GM19099 (cell line): ENCODE data around the gene EFCAB13.

Experiments used
- POLR2A ChIP-seq: IDR thresholded peaks from 3 replicates; pipeline ENCODE4 v1.6.1; 2011; ENCODE audit warnings: low read depth; ENCODE audit not compliant: insufficient read length; ENCODE audit errors: extremely low read depth

Gene EFCAB13, protein sequence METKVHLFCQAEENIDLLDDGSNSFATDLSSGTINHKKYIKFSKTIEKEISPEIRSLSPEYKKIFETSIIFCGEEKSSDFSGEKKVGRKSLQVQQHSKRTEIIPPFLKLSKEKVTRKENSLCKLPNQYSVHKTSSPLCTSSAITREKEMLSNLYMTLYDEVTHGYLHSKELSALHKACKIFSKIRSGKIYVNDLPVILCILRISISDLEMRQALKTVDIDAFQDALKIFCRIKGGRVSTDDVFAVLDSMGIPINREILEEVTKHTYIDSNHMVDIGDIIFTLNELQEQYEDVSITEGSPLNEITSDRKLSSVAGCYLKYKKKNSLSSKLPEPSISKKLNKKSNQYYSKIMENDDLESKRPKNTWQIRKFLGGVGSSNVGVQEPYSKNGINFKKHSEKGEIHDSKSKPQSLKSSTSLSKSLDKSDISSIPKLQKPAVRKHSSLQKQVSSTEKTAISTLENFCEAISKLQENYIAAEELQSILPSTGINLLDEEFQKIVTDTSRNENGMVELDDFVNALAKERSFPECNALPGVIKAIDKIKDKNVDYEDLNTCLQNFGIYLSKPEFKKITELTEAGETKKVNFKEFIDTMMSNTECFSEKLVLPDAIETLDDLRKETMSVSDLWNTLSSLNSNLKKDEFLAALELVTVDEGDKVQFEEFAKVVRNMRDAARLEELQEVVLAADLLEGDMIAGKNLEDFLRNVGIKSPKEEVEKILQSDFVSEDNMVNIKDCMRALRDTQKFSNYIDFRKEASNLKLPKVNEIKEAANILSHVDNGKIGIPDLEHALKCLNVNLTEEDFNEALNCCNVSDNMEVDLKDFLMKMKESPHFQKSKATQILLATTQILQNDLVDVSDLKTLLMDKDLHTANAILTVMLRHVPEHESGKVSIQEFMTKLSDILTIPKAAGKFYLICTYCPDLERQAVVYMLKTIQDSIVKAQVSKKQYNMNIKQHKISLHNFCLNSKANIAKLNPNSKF

DNA sequence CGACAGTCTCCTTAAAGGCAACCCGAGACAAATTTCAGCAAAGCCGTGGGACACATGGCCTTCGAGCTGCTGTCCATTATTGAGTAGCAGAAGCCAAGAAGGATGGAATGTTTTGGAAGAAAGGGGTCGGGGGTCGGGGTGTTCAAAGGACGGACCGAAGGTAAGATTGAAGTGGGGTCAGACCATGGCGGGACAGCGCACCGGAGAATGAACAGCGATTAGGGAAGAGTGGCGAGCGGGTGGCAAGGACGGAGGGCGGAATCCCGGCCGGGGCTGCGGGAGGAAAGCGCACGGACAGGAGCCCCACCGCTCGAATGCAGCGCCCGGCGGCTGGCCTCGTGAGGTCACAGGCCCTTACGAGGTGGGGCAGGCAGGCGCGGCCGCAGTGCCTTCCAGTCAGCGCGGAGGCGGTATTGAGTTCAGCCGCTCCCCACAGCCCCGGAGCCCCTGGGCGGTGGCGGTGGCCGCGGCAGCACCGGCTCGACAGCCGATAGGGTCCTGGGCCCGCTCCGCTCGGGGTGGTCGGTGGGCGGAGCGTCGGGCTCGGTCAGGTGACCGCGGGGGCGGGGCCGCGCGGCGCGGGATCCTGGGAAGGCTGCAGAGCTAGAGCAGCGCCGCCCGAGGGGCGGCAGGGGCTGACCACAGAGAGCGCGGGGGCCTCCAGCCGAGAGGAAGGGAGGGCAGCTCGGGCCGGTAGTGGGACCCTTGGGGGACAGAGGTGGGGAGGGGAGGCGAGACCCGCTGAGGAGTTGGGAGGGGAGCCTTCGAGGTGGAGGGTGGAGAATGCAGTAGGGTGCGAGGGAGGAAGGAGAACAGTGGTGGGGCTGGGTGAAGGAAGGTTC is at the start of gene EFCAB13:
Gene EFCAB13, plus strand, starts transcription at position 574 of the 842 bp plus-strand sequence. CDS start 4,399 bp downstream, outside the sequence.
- TF ChIP-seq POLR2A, result peak; percentile 84

DNA sequence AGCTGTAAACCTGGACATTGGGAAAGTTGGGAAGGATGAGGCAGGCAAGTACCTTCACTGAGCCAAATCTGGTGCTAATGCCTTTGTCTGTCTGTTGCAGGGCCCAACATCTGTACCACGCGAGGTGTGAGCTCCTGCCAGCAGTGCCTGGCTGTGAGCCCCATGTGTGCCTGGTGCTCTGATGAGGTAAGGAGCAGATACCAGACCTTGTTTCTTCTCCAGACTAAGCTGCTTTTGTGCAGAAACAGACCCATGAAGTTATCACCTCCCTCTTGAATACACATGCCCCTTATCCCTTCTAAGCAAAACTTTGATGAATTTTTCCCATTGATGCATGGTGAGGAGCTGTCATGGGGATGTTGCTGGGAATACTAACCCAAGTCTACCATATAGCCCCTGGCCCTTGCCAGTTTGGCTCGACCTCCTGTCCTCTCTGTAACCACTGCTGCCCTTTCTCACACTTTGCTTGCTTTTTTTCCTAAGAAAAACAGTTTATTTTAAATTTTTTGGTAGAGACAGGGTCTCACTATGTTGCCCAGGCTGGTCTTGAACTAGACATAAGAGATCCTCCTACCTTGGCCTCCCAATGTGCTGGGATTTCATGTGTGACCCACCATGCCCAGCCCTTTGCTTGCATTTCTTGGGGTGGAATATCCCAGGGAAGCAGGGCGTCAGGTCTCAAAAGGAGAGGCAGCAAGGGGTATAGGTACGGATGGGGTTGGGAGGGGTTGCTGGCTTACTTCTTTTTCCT is 49.3 kb upstream of the EFCAB13 start:
- no peak for TF ChIP-seq POLR2A

DNA sequence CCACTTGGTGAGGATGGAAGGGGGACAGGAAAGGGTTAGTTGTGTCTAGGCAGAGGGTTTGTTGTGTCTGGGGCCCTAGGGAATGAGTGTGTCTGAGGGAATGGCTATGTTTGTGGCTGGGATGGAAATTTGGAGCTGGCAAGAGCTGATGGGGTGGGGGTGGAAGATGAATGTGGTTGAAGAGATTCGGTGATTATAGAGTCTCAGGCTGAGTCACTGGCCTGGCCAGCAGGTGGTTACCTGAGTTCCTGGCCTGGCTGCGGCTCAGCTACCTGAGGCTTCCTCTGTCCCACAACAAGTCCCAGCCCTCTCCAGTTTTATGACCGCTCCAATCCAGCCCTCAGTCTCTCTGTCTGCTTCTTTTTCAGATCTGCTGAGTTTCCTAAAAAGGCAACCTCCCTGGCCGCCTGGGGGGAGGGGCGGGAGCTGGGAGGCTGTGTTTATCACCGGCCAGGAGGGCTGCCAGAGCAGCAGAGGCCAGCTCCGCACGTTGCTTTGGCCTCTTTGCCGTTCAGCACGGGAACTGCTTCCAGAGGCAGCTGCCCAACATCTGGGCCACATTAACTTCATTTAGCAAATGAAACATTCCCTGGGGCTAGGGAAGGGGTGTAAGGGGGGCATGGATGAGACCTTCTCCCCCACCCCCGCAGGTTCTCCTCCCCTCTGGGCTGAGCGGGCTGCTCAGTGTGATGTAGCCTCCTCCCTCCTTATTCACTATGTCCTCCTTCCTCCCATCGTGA is 48.3 kb upstream of the EFCAB13 start:
- no peak for TF ChIP-seq POLR2A

GRCh38 chr17:47276444-47276843 is 47.3 kb upstream of the EFCAB13 start:
- no peak for TF ChIP-seq POLR2A

GRCh38 chr17:47276868-47277267 is 46.9 kb upstream of the EFCAB13 start:
- TF ChIP-seq POLR2A, result no peak

DNA sequence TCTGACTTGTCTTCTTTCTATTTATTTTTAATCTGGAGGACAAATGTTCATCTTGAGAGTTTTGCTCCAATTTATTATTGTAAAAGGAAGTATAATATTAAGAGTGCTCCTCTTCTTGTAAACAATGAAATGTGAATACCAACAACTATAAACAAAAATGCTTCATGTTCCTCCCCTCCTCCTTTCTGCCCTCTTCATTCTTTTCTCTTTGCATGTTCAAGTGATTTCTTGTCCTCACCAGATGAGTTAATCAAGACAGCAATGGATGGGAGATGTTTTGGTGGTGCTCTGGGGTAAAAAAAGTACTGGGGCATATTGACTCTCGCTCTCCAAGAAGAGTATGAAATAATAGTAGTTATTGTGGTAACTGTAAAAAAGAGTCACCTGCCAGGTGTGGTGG is 45.8 kb upstream of the EFCAB13 start:
- no peak for TF ChIP-seq POLR2A

DNA sequence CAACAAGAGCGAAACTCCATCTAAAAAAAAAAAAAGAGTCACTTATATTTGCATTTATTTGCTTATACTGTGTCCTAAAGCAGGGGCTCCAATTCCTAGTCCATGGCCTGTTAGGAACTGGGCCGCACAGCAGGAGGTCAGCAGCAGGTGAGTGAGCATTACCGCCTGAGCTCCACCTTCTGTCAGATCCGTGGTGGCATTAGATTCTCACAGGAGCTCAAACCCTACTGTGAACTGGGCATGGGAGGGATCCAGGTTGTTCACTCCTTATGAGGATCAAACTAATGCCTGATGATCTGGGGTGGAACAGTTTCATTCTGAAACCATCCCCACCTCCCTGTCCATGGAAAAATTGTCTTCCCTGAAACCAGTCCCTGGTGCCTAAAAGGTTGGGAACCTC is 45.2 kb upstream of the EFCAB13 start:
- no peak for TF ChIP-seq POLR2A

GRCh38 chr17:47279062-47279801 is 44.5 kb upstream of the EFCAB13 start:
- TF ChIP-seq POLR2A, result no peak

DNA sequence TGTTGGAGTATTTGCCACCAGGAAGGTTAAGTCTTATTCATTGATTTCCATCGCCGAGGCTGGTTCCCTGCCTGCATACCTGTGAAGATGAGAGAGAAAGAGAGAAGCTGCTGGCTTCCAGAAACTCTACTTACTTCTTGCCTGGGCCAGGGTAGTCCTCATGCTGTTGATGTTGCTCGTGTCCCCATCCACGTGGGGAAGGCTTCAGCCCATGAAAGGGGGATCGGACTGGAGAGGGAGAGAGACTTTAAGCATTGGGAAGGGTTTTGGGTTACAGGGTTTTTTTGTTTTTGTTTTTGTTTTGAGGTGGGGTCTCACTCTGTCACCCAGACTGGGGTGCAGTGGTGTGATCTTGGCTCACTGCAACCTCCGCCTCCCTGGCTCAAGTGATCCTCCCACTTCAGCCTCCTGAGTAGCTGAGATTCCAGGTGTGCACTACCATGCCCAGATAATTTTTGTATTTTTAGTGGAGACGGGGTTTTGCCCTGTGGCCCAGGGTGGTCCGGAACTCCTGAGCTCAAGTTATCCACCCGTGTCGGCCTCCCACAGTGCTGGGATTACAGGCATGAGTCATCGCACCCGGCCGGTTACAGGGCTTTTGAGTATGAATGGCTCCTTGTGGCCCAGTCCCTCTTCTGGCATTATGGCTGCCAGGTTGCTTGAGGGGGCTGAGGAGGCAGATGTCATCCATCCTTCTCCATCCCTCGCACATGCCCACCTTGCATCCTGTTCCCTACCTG is 43.5 kb upstream of the EFCAB13 start:
- no peak for TF ChIP-seq POLR2A

GRCh38 chr17:47281216-47281615 is 42.5 kb upstream of the EFCAB13 start:
- no peak for TF ChIP-seq POLR2A

DNA sequence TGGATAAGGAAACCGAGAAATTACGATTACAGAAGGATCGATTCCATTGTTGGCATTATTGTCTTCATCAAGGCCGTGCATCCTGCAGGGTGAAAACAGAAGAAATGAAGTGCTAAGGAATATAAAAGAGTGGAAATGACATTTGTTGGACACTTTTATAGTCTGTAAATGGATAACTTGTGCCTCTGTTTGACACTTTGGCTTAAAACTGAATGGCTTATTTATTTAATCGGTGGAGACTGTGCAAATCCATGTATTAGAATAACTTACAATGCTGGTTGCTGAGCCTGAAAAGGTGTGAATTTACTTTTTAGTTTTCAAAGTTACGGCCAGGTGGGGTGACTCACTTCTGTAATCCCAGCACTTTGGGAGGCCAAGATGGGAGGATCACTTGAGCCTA is 38.8 kb upstream of the EFCAB13 start:
- no peak for TF ChIP-seq POLR2A
